ENCODE results near the gene NUDC. TPM values are rescaled to one million over a fixed set of nuclear protein-coding genes. Genes with fewer than 3 reads are reported as not detected.

The NUDC gene
- total RNA-seq, 1 donor from 2014 or later: 151 TPM

DNA sequence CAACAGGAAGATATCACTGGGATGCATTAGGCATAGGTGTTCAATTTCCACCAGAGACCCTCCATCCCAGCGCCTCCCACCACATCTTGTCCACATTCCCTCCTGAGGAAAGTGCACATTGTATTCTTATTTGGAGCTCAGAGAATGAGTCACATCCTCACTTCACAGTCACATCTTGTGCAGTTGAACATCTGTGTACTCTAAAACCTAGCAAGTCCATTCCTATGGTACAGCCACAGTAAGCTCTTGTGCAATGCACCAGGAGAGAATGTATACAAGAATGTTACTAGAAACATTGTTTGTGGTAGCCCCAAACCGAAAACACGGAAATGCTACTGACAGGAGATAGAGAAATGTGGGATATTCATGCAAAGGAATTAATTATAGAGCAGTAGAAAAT, 40.3 kb downstream of the NUDC start:
- Mint-ChIP-seq H3K9me3 (no peaks in the 10 kb centered on the region), H3K36me3 (ENCODE audit: low read depth) (no peaks in the 10 kb centered on the region), H3K4me3 (no peak overlapping the region), H3K27me3 (ENCODE audit: insufficient read depth) (peaks cover 56% of the 10 kb centered on the region), H3K4me1 (ENCODE audit: low read depth) (peaks cover 6% of the 10 kb centered on the region), H3K27ac (no peak overlapping the region)
- intact Hi-C loops (cut with micrococcal nuclease): no loop called here
- DNase-seq (ENCODE audit: low spot score): no peak

DNA sequence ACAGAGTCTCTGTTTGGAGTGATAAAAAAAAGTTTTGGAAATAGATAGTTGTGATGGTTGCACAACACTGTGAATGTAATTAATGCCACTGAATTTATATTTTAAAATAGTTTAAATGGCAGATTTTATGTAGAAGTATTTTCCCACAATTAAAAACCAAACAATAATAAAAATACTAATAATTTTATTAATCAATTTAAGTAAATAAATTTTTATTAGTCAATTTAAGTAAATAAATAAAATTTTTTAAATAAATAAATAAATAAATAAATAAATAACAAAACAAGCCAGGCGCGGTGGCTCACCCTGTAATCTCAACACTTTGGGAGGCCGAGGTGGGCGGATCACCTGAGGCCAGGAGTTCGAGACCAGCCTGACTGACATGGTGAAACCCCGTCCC, 43.7 kb downstream of the NUDC start:
- Mint-ChIP-seq H3K4me3 (no peak overlapping the region), H3K4me1 (ENCODE audit: low read depth) (peaks cover 6% of the 10 kb centered on the region), H3K9me3 (no peaks in the 10 kb centered on the region), H3K36me3 (ENCODE audit: low read depth) (no peaks in the 10 kb centered on the region), H3K27me3 (ENCODE audit: insufficient read depth) (peaks cover 46% of the 10 kb centered on the region), H3K27ac (no peak overlapping the region)
- intact Hi-C loops (cut with micrococcal nuclease): no loop called here
- no peak for DNase-seq (ENCODE audit: low spot score)

DNA sequence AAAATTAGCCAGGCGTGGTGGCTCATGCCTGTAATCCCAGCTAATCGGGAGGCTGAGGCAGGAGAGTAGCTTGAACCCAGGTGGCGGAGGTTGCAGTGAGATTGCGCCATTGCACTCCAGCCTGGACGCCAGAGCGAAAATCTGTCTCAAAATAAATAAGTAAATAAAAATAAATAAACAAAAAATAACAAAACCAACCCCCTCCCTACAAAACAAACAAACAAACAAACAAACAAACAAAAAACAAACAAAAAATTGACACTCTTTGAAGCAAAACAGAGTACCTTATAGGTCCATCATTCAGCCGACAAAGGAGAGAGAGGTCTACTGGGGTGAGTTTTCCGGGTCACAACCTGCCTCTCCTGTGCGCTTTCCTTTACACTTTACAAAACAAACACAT, 44.1 kb downstream of the NUDC start:
- no peaks in the 10 kb centered on the region for H3K9me3 Mint-ChIP-seq
- H3K4me3 Mint-ChIP-seq: no peak overlapping the region
- H3K4me1 Mint-ChIP-seq (ENCODE audit: low read depth): peaks cover 3% of the 10 kb centered on the region

DNA sequence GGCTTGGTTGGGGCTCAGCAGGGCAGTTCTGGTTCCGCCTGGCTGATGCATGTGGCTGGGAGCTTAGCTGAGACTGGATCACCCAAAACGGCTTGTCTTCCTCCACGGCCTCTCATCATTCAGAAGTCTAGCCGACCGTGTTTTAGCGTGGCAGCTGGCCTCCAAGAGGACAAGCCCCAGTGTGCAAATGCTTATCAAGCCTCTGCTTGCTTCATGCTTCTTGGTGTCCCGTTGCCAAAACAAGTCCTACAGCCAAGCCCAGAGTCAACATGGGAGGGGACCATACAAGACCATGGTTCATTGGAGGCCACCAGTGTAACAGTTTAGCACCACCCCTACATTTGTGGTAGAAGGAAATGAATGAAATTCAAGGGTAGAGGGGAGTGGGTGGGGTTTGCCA, 49.3 kb downstream of the NUDC start:
- no peak overlapping the region for H3K4me3 Mint-ChIP-seq
- no peak for DNase-seq (ENCODE audit: low spot score)
- H3K4me1 Mint-ChIP-seq (ENCODE audit: low read depth): peaks cover 6% of the 10 kb centered on the region
- H3K27me3 Mint-ChIP-seq (ENCODE audit: insufficient read depth): peaks cover 14% of the 10 kb centered on the region
- intact Hi-C loops (cut with micrococcal nuclease): no loop called here
- no peaks in the 10 kb centered on the region for H3K36me3 Mint-ChIP-seq (ENCODE audit: low read depth)
- H3K27ac Mint-ChIP-seq: no peak overlapping the region
- H3K9me3 Mint-ChIP-seq: no peaks in the 10 kb centered on the region

More for the DNA sequence above, 44.1 kb downstream of the NUDC start:
- Mint-ChIP-seq H3K36me3 (ENCODE audit: low read depth) (no peaks in the 10 kb centered on the region), H3K27me3 (ENCODE audit: insufficient read depth) (peaks cover 44% of the 10 kb centered on the region), H3K27ac (no peak overlapping the region)
- no peak for DNase-seq (ENCODE audit: low spot score)
- intact Hi-C loops (cut with micrococcal nuclease): no loop called here

DNA sequence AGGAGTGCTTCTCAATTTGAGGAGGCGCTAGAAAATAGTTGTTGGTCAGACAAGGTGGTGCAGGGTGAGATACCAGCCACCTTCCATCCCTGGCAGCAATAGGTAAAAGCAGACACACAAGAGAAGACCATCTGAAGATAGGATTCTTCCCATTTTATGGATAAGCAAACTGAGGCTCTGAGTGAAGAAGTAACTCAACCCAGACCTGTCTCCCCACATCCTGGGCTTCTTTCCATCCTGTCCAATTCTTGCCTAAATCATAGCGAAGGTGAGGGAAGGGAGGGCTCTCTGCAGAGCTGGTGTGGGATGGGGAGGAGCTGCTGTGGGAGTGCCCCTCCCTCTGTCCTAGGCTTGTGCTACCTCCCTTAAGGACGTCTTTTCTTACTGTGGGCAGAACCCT, 50.0 kb downstream of the NUDC start:
- peaks cover 6% of the 10 kb centered on the region for H3K4me1 Mint-ChIP-seq (ENCODE audit: low read depth)
- H3K27me3 Mint-ChIP-seq (ENCODE audit: insufficient read depth): peaks cover 12% of the 10 kb centered on the region

DNA sequence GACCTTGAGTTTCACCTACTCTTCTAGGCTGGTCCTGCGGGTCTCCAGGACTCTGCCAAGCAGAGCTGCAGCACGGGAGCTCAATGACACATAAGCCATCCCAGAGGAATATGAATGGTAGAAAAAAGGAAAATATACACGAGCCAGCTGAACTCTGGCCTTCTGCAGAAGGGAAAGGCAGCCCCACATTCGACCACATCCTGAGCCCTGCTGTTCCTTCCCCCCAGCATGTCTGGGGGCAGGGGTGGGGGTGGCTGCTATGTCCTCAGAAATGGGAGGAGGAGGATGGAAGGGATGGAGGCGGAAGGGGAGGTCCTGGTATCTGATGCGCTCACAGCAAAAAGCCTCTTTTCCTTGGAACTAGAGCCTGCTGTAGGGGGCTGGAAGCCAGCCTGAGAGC, 50.8 kb downstream of the NUDC start:
- intact Hi-C loops (cut with micrococcal nuclease): no loop called here
- Mint-ChIP-seq H3K36me3 (ENCODE audit: low read depth) (no peaks in the 10 kb centered on the region), H3K27ac (no peak overlapping the region), H3K4me1 (ENCODE audit: low read depth) (peaks cover 6% of the 10 kb centered on the region), H3K27me3 (ENCODE audit: insufficient read depth) (peaks cover 13% of the 10 kb centered on the region), H3K4me3 (no peak overlapping the region), H3K9me3 (no peaks in the 10 kb centered on the region)
- DNase-seq (ENCODE audit: low spot score): no peak

More for the DNA sequence above, 50.0 kb downstream of the NUDC start:
- Mint-ChIP-seq H3K27ac (no peak overlapping the region), H3K9me3 (no peaks in the 10 kb centered on the region), H3K36me3 (ENCODE audit: low read depth) (no peaks in the 10 kb centered on the region), H3K4me3 (no peak overlapping the region)
- intact Hi-C loops (cut with micrococcal nuclease): no loop called here
- DNase-seq (ENCODE audit: low spot score): no peak

DNA sequence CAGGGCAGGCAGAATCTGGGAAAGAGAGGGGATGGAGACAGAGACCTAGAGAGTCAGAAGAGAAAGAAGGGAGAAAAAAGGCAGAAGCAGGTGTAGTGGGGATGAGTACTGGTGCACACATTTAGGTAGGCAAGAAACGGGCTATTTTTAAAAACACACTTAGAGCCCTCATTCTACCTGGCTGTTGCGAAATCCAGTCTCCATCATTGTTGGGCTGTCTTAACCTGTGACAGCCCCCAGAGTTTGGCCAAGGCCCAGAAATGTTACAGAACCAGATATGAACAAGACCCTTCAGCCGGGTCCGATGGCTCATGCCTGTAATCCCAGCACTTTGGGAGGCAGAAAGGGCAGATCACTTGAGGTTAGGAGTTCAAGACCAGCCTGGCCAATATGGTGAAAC, 51.3 kb downstream of the NUDC start:
- no peaks in the 10 kb centered on the region for H3K9me3 Mint-ChIP-seq
- H3K4me1 Mint-ChIP-seq (ENCODE audit: low read depth): peaks cover 6% of the 10 kb centered on the region
- H3K27me3 Mint-ChIP-seq (ENCODE audit: insufficient read depth): peaks cover 13% of the 10 kb centered on the region
- no peak for DNase-seq (ENCODE audit: low spot score)
- no peak overlapping the region for H3K4me3 Mint-ChIP-seq
- no peaks in the 10 kb centered on the region for H3K36me3 Mint-ChIP-seq (ENCODE audit: low read depth)
- intact Hi-C loops (cut with micrococcal nuclease): no loop called here
- no peak overlapping the region for H3K27ac Mint-ChIP-seq

DNA sequence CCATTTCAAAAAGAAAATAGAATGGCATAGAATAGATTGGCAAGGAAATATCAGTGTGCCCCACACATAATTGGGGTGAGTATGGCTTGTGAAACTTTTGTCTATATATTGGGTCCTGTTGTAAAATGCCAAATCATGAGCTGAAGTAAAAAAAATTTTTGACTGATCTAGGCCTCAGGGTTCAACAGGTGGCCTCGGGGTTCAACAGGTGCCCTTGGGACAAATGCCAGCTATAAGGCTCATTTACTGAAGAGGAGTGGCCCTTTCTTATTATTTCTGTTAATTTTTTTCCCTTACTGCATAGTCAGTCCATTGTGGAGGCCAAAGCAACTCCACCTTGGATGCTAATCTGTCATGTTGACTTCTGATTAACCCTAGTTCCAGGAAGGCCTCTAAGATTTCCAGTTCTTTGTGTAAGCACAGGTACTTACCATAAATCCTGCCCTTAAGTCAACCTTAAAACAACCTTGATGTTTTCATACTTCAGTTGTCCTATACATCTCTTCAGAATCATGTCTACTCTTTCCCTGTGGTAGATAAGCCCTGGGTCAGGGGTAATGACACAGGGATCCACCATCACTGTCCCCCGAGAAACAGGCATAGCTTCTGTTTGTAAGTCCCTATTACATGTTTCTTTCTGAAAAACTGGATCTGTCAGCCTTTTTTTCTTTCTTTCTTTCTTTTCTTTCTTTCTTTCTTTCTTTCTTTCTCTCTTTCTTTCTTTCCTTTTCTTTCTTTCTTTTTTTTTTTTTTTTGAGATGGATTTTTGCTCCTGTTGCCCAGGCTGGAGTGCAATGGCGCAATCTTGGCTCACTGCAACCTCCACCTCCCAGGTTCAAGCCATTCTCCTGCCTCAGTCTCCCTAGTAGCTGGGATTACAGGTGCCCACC, 55.3 kb downstream of the NUDC start:
- DNase-seq (ENCODE audit: low spot score): no peak
- intact Hi-C loops (cut with micrococcal nuclease): no loop called here
- Mint-ChIP-seq H3K9me3 (no peaks in the 10 kb centered on the region), H3K27me3 (ENCODE audit: insufficient read depth) (peaks cover 18% of the 10 kb centered on the region), H3K4me3 (no peak overlapping the region), H3K36me3 (ENCODE audit: low read depth) (no peaks in the 10 kb centered on the region), H3K4me1 (ENCODE audit: low read depth) (peaks cover 6% of the 10 kb centered on the region), H3K27ac (no peak overlapping the region)

DNA sequence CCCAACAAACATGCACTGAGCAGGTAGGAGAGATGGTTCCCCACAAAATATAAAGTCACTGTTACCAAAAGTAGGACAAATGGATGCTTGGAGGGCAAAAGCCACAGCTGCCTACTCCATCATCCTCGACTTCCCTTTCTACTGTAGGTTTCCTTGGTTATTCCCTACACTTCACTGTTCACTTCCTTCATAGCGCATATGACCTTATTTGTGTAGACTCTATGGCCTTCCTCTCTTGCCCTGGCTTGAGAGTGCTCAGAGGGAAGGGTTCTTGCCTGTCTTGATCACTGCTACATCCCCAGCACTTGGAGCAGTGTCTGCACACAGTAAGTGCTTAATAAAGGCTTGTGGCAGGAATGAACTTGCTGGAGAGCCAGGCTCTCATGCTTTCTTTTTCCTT, 57.4 kb downstream of the NUDC start:
- no peak overlapping the region for H3K27ac Mint-ChIP-seq
- no peak overlapping the region for H3K4me3 Mint-ChIP-seq
- H3K36me3 Mint-ChIP-seq (ENCODE audit: low read depth): no peaks in the 10 kb centered on the region
- no peak for DNase-seq (ENCODE audit: low spot score)
- peaks cover 18% of the 10 kb centered on the region for H3K27me3 Mint-ChIP-seq (ENCODE audit: insufficient read depth)
- H3K4me1 Mint-ChIP-seq (ENCODE audit: low read depth): no peaks in the 10 kb centered on the region
- intact Hi-C loops (cut with micrococcal nuclease): no loop called here
- H3K9me3 Mint-ChIP-seq: no peaks in the 10 kb centered on the region

DNA sequence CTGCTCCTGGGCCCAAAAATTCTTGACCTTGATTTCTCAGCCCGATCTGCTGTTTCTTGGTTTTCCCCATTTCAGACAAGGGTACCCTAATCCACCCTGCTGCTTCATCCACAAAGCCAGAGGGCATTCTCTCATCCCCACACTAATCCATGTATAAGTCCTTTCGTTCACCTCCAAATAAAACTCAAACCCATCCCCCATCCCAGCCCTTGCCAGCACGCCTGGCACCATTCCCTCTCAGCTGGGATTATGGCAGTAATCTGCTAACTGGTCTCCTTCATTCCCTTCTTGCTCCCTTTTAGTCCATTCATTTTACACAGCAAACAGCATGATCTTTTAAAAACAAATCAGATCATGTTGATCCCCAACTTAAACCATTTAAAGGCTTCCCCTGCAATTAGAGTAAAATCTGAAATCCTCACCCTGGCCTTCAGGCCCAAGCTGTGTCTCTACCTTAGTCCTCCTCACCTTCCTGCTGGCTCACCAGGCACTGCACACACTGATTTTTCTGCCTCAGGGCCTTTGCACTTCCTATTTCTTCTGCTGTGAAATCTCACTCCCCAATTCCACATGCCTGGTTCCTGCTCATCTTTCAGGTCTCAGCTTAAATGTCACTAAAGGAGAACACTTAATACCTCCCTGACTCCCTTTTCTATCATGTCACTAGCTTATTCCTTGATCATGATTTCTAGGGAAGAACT, 59.8 kb downstream of the NUDC start:
- no peak overlapping the region for H3K27ac Mint-ChIP-seq
- no peaks in the 10 kb centered on the region for H3K36me3 Mint-ChIP-seq (ENCODE audit: low read depth)
- no peaks in the 10 kb centered on the region for H3K9me3 Mint-ChIP-seq
- peaks cover 21% of the 10 kb centered on the region for H3K27me3 Mint-ChIP-seq (ENCODE audit: insufficient read depth)
- intact Hi-C loops (cut with micrococcal nuclease): no loop called here
- H3K4me1 Mint-ChIP-seq (ENCODE audit: low read depth): no peaks in the 10 kb centered on the region
- H3K4me3 Mint-ChIP-seq: no peak overlapping the region
- DNase-seq (ENCODE audit: low spot score): no peak

DNA sequence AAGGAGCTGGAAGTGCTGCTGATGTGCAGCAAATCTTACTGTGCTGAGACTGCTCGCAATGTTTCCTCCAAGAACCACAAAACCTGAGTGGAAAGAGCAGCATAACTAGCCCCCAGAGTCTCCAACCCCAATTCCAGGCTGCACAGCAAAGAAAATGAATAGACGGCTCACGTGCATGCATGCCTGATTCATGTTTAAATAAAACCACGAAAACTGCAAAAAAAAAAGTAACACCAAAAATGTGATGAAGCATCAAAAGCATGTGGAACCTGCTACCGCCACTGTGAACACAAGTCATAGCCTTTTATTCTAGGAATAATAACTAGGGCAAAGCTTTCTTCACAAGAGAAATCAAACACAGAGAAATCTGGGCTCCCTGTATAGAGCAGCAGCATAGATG, 62.3 kb downstream of the NUDC start:
- H3K27ac Mint-ChIP-seq: no peak overlapping the region
- H3K9me3 Mint-ChIP-seq: no peaks in the 10 kb centered on the region
- no peak for DNase-seq (ENCODE audit: low spot score)
- no peak overlapping the region for H3K4me3 Mint-ChIP-seq
- H3K27me3 Mint-ChIP-seq (ENCODE audit: insufficient read depth): peaks cover 23% of the 10 kb centered on the region
- no peaks in the 10 kb centered on the region for H3K4me1 Mint-ChIP-seq (ENCODE audit: low read depth)
- no peaks in the 10 kb centered on the region for H3K36me3 Mint-ChIP-seq (ENCODE audit: low read depth)
- intact Hi-C loops (cut with micrococcal nuclease): no loop called here

DNA sequence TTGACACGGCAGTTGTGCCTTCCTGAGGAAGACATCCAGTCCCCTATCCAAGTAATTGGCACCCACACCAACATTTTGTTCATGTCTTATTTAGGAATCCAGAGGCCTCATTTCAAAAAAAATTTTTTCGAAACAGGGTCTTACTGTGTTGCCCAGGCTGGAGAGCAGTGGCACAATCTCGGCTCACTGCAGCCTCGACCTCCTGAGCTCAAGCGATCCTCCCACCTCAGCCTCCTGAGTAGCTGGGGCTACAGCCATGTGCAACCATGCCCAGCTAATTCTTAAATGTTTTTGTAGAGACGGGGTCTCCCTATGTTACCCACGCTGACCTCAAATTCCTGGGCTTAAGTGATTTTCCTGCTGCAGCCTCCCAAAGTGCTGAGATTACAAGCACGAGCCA, 62.7 kb downstream of the NUDC start:
- no peaks in the 10 kb centered on the region for H3K36me3 Mint-ChIP-seq (ENCODE audit: low read depth)
- H3K4me1 Mint-ChIP-seq (ENCODE audit: low read depth): no peaks in the 10 kb centered on the region
- H3K9me3 Mint-ChIP-seq: no peaks in the 10 kb centered on the region
- intact Hi-C loops (cut with micrococcal nuclease): no loop called here
- H3K27me3 Mint-ChIP-seq (ENCODE audit: insufficient read depth): peaks cover 21% of the 10 kb centered on the region
- no peak overlapping the region for H3K27ac Mint-ChIP-seq
- H3K4me3 Mint-ChIP-seq: no peak overlapping the region
- DNase-seq (ENCODE audit: low spot score): no peak

DNA sequence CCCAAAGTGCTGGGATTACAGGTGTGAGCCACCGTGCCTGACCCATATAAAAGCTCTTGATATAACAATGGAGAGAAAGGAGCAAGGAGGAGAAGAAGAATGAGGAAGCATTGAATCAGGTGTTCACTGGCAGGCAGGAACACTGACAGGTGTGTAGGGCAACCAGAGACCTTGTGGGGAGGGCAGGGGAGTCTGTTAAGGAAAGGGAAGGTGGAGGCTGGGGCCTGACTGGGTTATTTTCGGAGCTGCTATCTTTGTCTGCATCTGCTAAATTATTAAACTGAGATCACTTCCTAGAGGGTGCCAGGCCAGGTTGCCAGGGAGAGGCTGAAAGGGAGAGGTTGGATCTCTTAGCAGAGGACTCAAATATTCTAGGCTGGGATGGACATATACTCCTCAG, 65.1 kb downstream of the NUDC start:
- Mint-ChIP-seq H3K9me3 (no peaks in the 10 kb centered on the region), H3K27ac (no peak overlapping the region), H3K4me1 (ENCODE audit: low read depth) (peaks cover 3% of the 10 kb centered on the region), H3K36me3 (ENCODE audit: low read depth) (no peaks in the 10 kb centered on the region), H3K27me3 (ENCODE audit: insufficient read depth) (peaks cover 35% of the 10 kb centered on the region), H3K4me3 (no peak overlapping the region)
- intact Hi-C loops (cut with micrococcal nuclease): no loop called here
- no peak for DNase-seq (ENCODE audit: low spot score)

Measured in activated T-helper 1 cell treated with anti-CD3 and anti-CD28 coated beads, Interleukin-12 subunit alpha, Interleukin-12 subunit beta, Interleukin-2, Interleukin-4 antibody, amounts not matched to agents 30 ng/mL and 10 ng/mL and 1 ng/mL, durations not matched to agents 14 hours and 24 hours and 36 hours (primary cell).